HG03045 (cell line): Measurements from ENCODE around the gene JMJD6.
A peak's percentile ranks its signal among the peaks of the same experiment; 100 is the strongest.
"Not testable (repeated sequence)": the region's sequence is repeated elsewhere in the genome, so short reads cannot be mapped to it uniquely, and the experiment has no call there.

Source experiments
- ATAC-seq: cut with Tn5 transposase; IDR thresholded peaks from one replicate; pipeline ENCODE4 v1.9.1; 2021; ENCODE audit warnings: mild to moderate bottlenecking, moderate library complexity; ENCODE audit not compliant: unreplicated experiment

JMJD6 gene

DNA sequence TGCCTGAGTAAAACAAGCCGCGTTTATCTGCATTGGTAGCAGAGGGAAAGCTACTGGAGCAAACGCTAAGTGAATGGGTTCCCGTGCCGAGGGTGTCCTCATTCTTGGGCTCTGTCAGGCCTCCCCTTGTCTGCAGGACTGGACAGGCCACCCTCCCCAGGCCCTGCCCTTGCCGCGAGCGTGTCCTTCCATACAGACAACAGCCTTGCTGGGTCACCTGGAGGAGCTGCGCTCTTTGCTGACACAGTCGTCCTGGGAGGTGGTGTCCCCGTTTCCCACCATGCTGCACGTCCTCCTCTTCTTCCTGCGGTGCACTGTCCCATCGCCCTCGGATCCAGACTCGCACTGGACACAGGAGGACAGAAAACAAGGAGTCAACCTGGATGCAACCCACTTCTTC is 7.9 kb downstream of the JMJD6 start:
- ATAC-seq, result no peak

DNA sequence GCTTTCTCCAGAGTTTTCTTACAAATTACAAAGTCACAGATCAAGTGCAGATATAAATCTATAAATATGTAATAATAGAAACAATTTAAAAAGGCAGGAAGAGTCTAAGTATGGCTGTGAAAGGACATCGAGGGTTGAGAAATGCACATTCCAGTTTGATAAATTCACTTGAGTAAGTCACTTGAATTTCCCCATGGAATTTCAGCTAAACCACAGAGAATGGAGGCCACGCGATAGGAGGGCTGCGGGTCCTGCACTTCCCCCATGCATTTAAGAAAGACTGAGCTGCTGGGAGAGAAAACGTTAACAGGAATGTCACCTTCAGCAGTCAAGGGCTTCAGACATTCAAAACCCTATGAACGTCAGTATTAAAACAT is 9.6 kb downstream of the JMJD6 start:
- ATAC-seq, result no peak

DNA sequence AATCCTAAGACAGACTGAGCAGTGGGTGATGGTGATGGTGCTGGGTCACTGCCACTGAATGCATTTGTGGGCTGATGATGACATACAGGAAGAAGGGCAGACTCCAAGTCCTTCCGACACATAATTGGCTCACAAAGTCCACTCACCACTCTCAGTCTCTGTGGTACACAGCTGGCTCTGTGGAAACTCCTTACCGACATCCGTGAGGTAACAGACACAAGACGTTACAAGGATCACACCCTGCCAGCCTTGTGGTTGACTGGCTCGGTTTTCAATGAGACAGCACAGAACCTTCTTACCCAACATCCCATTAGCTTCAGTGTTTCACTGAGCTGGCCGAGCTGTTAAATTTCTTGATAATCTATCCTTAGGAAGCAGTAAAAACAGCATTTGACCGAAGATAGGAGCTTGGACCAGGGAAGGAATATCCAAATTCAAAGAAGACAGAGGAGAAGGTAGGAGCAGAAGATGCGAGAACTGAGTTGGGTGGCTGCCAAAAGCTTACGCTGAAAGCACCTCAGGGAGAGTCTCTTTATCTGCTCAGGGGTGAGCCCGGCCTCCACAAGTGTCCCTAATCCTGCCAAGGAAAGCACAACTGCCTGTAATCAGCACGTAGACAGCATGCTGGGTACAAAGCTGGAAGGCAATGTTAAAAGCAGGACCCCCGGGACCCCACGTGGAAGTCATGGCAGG is 10.1 kb downstream of the JMJD6 start:
- ATAC-seq, result no peak

GRCh38 chr17:76715496-76715830 is 10.9 kb downstream of the JMJD6 start:
- no peak for ATAC-seq

GRCh38 chr17:76714822-76715495 is 11.4 kb downstream of the JMJD6 start:
- ATAC-seq, result no peak

DNA sequence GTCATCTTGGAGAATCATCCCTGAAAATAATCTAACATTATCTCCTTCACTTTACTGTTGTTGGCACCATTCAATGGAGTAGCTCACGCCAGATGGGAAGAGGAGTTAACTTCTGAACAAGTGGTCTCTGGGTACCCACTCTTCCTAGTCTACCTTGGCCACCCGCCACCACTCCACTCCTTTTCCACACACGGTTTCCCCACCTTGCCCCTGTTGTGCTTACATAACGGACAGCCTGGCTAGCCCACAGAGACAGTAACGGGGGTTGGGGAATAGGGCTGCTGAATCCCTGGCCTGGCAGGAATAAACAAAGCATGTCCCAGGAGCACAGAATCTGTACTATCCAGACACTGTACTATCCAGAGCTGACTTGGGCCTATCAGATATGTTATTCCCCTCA is 12.1 kb downstream of the JMJD6 start:
- ATAC-seq, result no peak

DNA sequence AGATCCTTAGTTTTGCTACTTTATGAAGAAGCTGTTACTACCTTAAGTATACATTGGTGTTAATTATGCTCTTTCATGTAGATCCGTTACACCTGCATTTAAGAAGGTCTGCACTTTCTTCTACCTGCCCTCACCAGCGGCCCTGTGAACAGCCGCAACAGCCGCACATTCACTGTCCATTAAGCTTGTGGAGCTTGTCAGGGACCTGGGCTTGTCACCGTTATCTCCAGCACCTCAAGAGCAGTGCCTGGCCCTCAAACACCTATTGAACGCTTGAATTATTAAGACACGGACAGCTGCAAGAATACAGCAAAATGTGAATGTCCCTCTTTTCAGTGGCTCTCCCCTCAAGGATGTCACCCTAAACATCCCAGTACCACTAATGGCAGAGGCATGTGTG is 12.6 kb downstream of the JMJD6 start:
- no peak for ATAC-seq

DNA sequence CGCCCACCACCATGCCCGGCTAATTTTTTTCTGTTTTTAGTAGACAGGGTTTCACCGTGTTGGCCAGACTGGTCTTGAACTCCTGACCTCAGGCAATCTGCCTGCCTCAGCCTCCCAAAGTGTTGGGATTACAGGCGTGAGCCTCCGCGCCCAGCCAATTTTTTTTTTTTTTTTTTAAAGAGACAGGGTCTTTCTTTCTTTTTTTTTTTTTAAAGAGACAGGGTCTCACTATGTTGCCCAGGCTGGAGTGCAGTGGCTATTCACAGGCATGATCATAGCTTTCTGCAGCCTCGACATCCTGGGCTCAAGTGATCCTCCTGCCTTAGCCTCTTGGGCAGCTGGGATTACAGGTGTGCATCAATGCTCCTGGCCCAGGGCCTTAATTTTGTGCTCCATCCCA is 14.1 kb downstream of the JMJD6 start:
- ATAC-seq, result not testable (repeated sequence)

- peak; percentile 59 for ATAC-seq
Measured at GRCh38 chr17:76710863-76711611, 15.4 kb downstream of the JMJD6 start, which contains the start of gene MXRA7. Gene MXRA7 (minus strand): TSS chr17:76710965. CDS start chr17:76710946, 19 bp downstream.

- ATAC-seq, result peak; percentile 10
Measured at GRCh38 chr17:76709951-76710862, 16.2 kb downstream of the JMJD6 start.

GRCh38 chr17:76709077-76709950 is 17.1 kb downstream of the JMJD6 start:
- ATAC-seq, result no peak

DNA sequence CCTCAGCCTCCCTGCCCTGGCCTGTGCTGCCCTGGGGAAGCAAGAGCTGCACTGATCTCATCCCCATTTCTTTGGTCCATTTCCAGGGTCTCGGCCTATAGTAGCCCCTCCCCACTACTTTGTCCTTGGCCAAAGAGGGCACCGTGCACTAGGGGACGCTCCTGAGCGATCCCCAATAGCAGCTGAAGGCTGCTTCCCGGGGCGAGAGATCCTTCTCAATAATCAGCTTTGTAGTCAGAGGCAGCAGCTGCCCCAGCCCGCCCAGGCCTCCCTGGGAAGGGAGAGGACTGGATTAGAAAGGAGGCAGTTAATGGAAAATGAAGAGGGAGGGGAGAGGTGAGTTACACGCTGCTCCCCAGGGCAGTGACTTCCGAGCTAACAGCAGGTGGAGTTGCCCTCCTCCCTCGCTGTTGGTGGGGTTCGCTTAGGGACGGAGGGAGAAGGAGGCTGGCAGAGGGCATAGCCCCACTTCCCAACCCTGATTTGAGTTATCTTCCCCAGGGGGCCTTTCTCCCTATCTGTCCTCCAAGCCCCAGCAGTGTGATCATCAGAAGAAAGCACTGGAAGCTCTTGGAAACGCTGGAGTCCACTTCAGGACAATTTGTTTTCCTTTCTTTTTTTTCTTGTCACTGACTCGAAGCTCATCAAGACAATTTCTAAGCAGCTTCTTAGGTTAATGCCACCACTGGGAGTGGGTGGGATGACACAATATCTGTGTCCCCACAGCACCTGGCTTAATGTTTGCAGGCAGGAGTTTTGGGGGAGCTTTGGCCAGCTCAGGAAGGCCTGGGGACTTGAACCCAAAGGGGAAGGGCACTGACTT is 18.2 kb downstream of the JMJD6 start:
- no peak for ATAC-seq

DNA sequence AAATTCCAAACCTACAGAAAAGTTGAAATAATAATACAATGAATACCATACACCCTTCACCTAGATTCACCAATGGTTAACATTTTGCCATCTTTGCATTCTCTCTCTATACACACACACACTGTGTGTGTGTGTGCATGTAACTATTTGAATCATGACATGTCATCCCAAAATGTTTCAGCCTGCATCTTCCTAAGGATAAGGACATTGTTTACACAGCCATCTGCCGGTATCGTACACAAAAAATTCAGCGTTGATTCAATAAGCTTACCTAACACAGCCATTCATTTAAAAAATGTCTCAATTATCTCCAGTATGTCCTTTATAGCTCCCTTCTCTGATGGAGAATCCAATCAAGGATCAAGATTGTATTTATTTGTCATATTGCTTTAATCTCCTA is 19.6 kb downstream of the JMJD6 start:
- no peak for ATAC-seq

DNA sequence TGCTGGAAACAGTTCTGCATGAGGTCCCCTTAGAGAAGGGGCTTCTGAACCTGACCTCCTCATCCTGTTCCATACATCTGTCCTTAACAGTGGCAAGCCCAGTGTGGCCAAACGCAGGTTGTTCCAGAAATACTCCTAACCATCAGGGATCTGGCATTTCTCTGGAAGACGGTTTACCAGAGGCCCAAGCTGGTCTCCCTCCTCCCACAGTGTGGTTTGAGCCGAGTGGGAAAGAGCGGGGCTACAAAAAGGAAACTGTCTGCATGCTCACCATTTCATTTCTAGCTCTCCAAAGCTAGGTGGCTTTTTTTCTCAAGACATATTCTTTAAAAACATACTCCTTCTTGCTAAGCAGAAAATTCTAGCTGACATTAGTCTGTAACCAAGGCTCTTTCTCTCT is 21.6 kb downstream of the JMJD6 start:
- ATAC-seq, result no peak

DNA sequence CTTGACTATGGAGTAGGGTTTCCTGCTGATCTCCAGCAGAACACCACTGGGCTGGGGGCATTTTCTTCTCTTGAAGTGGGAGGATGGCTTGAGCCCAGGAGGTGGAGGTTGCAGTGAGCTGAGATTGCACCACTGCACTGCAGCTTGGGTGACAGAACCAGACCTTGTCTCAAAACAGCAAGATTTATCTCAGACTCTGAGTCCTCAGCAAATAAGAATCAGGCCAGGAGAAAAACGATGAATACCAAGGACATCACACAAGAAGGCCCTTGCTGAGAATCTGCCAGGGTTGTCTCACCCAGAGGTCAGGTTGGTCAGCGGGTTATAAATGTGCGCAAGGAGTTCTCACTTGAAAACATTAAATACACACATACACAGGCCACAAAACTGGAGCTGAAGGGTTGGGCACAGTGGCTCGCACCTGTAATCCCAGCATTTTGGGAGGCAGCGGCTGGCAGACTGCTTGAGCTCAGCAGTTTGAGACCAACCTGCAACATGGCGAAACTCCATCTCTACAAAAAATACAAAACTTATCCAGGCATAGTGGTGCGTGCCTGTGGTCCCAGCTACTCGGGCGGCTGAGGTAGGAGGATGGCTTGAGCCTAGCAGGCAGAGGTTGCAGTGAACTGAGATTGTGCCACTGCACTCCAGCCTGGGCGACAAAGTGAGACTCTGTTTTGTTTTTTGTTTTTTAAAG is 23.3 kb downstream of the JMJD6 start:
- no peak for ATAC-seq

DNA sequence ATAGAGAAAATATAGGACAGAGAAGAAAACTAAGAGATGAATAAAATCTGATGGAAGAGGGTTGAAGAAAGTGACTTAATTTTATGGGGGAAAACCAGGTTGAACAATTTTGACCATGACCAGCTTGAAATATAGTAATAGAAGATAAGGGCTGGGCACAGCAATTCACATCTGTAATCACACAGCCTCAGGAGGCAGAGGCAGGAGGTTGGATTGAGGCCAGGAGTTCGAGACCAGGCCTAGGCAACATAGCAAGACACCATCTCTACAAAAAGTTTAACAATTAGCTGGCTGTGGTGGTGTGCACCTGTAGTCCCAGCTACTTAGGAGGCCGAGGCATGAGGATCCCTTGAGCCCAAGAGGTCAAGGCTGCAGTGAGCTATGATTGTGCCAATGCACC is 24.3 kb downstream of the JMJD6 start:
- ATAC-seq, result no peak

- no peak for ATAC-seq
Measured at GRCh38 chr17:76701471-76701967, 24.9 kb downstream of the JMJD6 start.
